ENCODE measurements around the gene INPP5A. TPM values are rescaled to one million over a fixed set of nuclear protein-coding genes. Genes with fewer than 3 reads are reported as not detected.

INPP5A gene
- total and polyA plus RNA-seq, 9 of the 15 experiments (the other 6 are each of a cell fraction or from before 2014, with no cell fraction given) = 0.66 to 11.6 (median 7.7) TPM

GRCh38 chr10:132547421-132547861 lies 9.9 kb downstream of the INPP5A start:
- peak overlapping the region in 1 of 2 experiments; percentile 35; a peak in 1 of 4 replicates for H3K9ac ChIP-seq (ENCODE audit: insufficient read depth in 1 of 2, low read depth in 2 of 2, low read length in 2 of 2)
- H4K20me1 ChIP-seq (replicated peaks; ENCODE audit: control insufficient read depth, insufficient read depth, low read length) = no peaks in the 10 kb centered on the region
- in situ Hi-C loops (cut with MboI) (no loop called here), intact Hi-C loops (cut with micrococcal nuclease) (no loop called here)
- H3K9me1 ChIP-seq (ENCODE audit: control insufficient read depth, insufficient read depth, low read length) = no peaks in the 10 kb centered on the region
- H3K36me3 ChIP-seq (ENCODE audit: control insufficient read depth, insufficient read depth, low read length) = no peaks in the 10 kb centered on the region
- POLR2A ChIA-PET = interaction anchor here (0.6 kb wide), 1 partner anchor 11 kb away, joined by 3 read pairs; no protein-coding TSS in a partner anchor
- ATAC-seq (no peak), FAIRE-seq (no peak), DNase-seq (ENCODE audit: extremely low read depth in 1 of 4, low spot score in 3 of 4) (no peak)
- no peak overlapping the region for H3K4me3 ChIP-seq
- CTCF ChIA-PET (ENCODE audit: low intra/inter-chr PET ratio) = no interaction called here
- peaks cover 12 to 70% of the 10 kb centered on the region in 2 experiments for H3K4me1 ChIP-seq (replicated peaks in 1 of 2; ENCODE audit: control insufficient read depth in 2 of 2, insufficient read depth in 2 of 2, low read length in 2 of 2)
- no peak overlapping the region for H2AFZ ChIP-seq (ENCODE audit: low read depth, low read length)
- H3K79me2 ChIP-seq (ENCODE audit: control insufficient read depth, insufficient read depth, low read length) = peaks cover 25% of the 10 kb centered on the region; the same call in 2 of the 3 replicates
- no TSS peak for BruUV-seq (replicated peaks)
- no peak overlapping the region for H3K27ac ChIP-seq (ENCODE audit: extremely low read depth, low read depth, low read length)
- 79% methylated on average over 12 of the region's 22 CpGs for WGBS (ENCODE audit: insufficient coverage, low coverage, missing lambda C conversion rate)
- no peaks in the 10 kb centered on the region for H3K9me3 ChIP-seq (replicated peaks; ENCODE audit: control insufficient read depth, insufficient read depth, low read depth, low read length)
- H3K4me2 ChIP-seq (ENCODE audit: insufficient read depth, low read length) = no peak overlapping the region
- no peaks in the 10 kb centered on the region for H3K27me3 ChIP-seq (ENCODE audit: control insufficient read depth in 2 of 2, insufficient read depth in 2 of 2, low read length in 2 of 2)
- TF ChIP-seq E4F1 (CRISPR knock-in tag; IDR thresholded peaks at IDR 0.05; ENCODE audit: borderline replicate concordance) (no peak), U2AF2 (optimal IDR thresholded peaks at IDR 0.05; ENCODE audit: low read depth, low read length) (no peak), THAP7 (CRISPR knock-in tag; IDR thresholded peaks at IDR 0.05) (no peak), ZNF224 (CRISPR knock-in tag; IDR thresholded peaks at IDR 0.05) (no peak), U2AF1 (optimal IDR thresholded peaks at IDR 0.05; ENCODE audit: low read depth, low read length) (no peak), ZBTB5 (IDR thresholded peaks at IDR 0.05) (no peak), ZNF75A (CRISPR knock-in tag; IDR thresholded peaks at IDR 0.05) (no peak), PRMT5 (CRISPR knock-in tag; IDR thresholded peaks at IDR 0.05) (no peak), SMARCC2 (IDR thresholded peaks at IDR 0.05; ENCODE audit: low read depth) (no peak), FOXJ2 (tag; IDR thresholded peaks at IDR 0.05) (no peak), JUND (IDR thresholded peaks at IDR 0.05; ENCODE audit: borderline replicate concordance, low read depth, low read length) (peak; percentile 65; the same call in 1 of the 2 replicates), JUND (tag; IDR thresholded peaks at IDR 0.05; ENCODE audit: borderline replicate concordance, low read depth, low read length) (no peak), AFF4 (CRISPR knock-in tag; IDR thresholded peaks at IDR 0.05) (no peak)

All from K562 (cell line).